Right atrium auricular region (tissue), 2 donors: ENCODE measurements around the gene COX8C. TPM values are rescaled to one million over a fixed set of nuclear protein-coding genes. Genes with fewer than 3 reads are reported as not detected.

Experiments
- DNase-seq: peaks from one replicate; pipeline ENCODE4 v3.0.0-alpha.2; 2019; ENCODE audit warnings: low spot score
- H3K27ac ChIP-seq, 2 donors: fragments of 200-600 bp; sonication (generic); 1 replicate in 1 of 2; 2 replicates in 1 of 2; pipeline ENCODE4 v1.5.1; 2016 to 2019
- H3K27me3 ChIP-seq, 2 donors: fragments of 200-600 bp; sonication (generic); one replicate each; pipeline versions ENCODE4 v1.5.1 to v1.6.0; 2017 to 2019
- H3K36me3 ChIP-seq: fragments of 200-600 bp; sonication (generic); one replicate; pipeline ENCODE4 v1.5.1; 2016
- H3K4me1 ChIP-seq, 2 donors: fragments of 200-600 bp; sonication (generic); one replicate each; pipeline versions ENCODE4 v1.5.1 to v1.6.0; 2017 to 2019
- H3K4me3 ChIP-seq, 2 donors: fragments of 200-600 bp; sonication (generic); 1 replicate in 1 of 2; 2 replicates in 1 of 2; pipeline ENCODE4 v1.5.1; 2017 to 2019; ENCODE audit warnings: mild to moderate bottlenecking in 1 of 2, moderate library complexity in 1 of 2
- H3K9me3 ChIP-seq, 2 donors: fragments of 200-600 bp; sonication (generic); one replicate each; pipeline ENCODE4 v1.5.1; 2019
- total RNA-seq, 2 donors: library from RNA; depleted of rRNA; stranded (reverse); fragments of >200 nt; gene quantifications; one replicate each; pipeline ENCODE4 v1.1.0, GENCODE V29; 2016
- TF ChIP-seq, protein P1 (sequence below), 2 donors: fragments of 200-600 bp; sonication (generic); IDR thresholded peaks; one replicate each; pipeline ENCODE4 v1.5.1; 2019; ENCODE audit warnings: antibody characterized with exemption in 2 of 2

Gene COX8C
- total RNA-seq, 2 donors from 2014 or later = not detected

DNA sequence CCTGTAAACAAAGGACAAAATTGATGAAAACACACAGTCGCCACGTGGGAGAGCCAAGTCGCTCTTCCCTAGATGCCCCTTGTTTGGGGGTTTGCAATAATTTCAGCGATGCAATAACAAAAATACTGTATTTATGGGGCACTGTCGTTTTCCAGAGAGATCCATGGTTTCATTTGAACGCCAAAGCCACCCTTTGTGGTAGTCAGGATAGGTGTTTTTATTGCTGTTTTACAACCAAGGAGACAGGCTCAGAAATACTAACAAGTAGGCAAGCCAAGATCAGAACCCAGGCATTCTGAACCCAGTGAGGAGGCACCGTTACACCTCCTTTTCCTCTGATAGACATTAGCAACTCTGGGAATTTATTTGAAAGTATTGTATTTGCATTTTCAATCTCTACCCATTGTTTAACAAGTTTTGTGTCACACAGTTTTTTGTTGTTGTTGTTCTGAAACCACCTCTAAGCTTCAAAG, 13.3 kb upstream of the COX8C start:
- DNase-seq = no peak
- Histone ChIP-seq H3K27ac (peak overlapping the region; percentile 94 to 99), H3K4me1 (peaks cover 0 to 28% of the 10 kb centered on the region in 2 donors), H3K9me3 (no peaks in the 10 kb centered on the region), H3K36me3 (no peaks in the 10 kb centered on the region), H3K4me3 (peak overlapping the region; percentile 71 to 96), H3K27me3 (no peaks in the 10 kb centered on the region)
- TF ChIP-seq, protein P1, sequence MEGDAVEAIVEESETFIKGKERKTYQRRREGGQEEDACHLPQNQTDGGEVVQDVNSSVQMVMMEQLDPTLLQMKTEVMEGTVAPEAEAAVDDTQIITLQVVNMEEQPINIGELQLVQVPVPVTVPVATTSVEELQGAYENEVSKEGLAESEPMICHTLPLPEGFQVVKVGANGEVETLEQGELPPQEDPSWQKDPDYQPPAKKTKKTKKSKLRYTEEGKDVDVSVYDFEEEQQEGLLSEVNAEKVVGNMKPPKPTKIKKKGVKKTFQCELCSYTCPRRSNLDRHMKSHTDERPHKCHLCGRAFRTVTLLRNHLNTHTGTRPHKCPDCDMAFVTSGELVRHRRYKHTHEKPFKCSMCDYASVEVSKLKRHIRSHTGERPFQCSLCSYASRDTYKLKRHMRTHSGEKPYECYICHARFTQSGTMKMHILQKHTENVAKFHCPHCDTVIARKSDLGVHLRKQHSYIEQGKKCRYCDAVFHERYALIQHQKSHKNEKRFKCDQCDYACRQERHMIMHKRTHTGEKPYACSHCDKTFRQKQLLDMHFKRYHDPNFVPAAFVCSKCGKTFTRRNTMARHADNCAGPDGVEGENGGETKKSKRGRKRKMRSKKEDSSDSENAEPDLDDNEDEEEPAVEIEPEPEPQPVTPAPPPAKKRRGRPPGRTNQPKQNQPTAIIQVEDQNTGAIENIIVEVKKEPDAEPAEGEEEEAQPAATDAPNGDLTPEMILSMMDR (IDR thresholded peaks at IDR 0.05) = no peak

DNA sequence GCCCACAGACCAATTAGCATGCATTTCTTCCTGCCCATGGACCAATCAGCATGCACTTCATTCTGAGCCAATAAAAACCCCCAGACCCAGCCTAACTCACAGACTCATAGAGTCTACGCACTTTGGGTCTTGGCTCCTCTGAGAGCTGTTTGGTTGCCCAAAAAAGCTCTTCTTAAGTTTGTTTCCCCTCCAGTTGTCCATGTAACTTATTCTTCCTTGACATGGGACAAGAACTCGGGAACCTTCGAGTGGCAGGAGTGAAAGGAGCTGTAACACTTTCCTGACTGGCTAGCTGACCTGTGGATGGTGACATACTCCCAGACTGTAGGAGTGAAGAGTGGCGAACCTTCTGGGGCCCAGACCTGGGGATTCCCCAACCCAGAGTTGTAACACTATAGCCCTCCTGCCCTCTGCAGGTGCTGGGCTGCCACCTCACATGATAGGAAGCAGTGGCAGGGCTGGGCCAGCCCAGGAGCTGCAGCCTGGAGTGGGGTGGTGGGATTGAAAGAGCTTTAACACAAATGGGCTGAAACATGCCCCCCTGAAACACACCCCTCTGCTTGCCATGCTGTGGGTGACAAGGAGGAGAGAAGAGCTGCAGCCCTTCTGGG, 9.7 kb upstream of the COX8C start:
- Histone ChIP-seq H3K36me3 (no peaks in the 10 kb centered on the region), H3K4me3 (no peak overlapping the region), H3K4me1 (no peaks in the 10 kb centered on the region), H3K9me3 (no peaks in the 10 kb centered on the region), H3K27me3 (no peaks in the 10 kb centered on the region), H3K27ac (no peak overlapping the region)
- DNase-seq = no peak
- TF ChIP-seq, protein P1 (IDR thresholded peaks at IDR 0.05) = no peak

DNA sequence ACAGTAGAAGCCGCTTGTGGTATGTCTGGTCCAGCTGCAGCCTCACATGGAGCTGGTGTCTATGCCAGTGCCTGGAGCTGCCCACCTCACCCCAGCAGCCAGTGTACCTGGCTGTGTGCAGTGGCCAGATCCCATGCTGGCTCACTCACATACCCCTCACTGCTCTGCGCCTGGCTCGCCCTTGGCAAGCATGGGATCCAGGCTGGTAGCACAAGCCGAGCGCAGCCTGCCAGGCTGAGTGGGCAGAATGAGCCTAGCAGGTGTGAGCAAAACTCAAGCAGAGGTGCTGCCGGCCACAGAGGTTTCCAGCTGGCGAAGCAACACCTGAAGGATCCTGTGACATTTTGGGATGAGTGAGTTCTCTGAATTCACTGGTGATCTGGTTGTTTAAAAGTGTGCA, 9.1 kb upstream of the COX8C start:
- Histone ChIP-seq H3K4me1 (no peaks in the 10 kb centered on the region), H3K4me3 (no peak overlapping the region), H3K36me3 (no peaks in the 10 kb centered on the region), H3K27me3 (no peaks in the 10 kb centered on the region), H3K27ac (no peak overlapping the region), H3K9me3 (no peaks in the 10 kb centered on the region)
- TF ChIP-seq, protein P1 (IDR thresholded peaks at IDR 0.05) = no peak
- no peak for DNase-seq

DNA sequence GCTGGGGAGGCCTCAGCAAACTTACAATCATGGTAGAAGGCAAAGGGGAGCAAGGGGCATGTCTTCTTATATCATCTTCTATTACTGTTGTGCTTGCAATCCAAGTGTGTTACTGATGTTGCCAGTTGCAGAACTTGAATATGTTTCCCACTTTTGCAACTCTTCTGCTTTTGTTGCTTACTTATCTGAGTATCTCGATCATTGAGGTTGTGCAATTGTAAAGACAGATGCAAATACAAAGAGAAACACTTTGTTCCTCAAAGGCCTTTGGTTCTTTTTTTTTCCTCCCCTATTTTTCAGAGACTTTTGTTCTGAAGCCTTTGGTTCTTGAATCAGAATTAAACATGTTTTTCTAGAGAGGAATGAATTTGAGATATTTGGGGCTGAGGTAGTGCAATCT, 3.7 kb upstream of the COX8C start:
- Histone ChIP-seq H3K9me3 (no peaks in the 10 kb centered on the region), H3K4me1 (no peaks in the 10 kb centered on the region), H3K27ac (no peak overlapping the region), H3K36me3 (no peaks in the 10 kb centered on the region), H3K27me3 (no peaks in the 10 kb centered on the region), H3K4me3 (no peak overlapping the region)
- no peak for DNase-seq
- TF ChIP-seq, protein P1 (IDR thresholded peaks at IDR 0.05) = no peak

DNA sequence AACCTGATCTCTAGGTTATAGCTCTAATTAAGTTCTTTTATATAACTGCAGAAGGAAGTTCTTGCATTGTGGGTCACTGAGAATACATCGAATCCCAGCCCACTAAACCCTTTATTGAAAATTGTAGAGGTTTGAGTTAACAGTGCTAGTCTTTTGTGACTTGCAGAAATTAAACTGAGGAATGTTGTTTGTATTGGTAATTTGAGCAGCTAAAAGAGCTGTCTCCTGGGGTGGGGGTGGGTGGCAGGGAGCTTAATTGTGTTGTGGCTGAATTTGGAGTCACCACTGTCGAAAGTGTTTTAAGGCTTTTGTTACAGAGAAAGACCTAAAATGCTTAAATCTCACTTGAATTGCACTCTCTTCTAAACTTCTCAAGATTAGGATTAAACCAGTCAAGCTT, 3.2 kb upstream of the COX8C start:
- TF ChIP-seq, protein P1 (IDR thresholded peaks at IDR 0.05) = no peak
- Histone ChIP-seq H3K4me3 (no peak overlapping the region), H3K27ac (no peak overlapping the region), H3K27me3 (no peaks in the 10 kb centered on the region), H3K9me3 (no peaks in the 10 kb centered on the region), H3K36me3 (no peaks in the 10 kb centered on the region), H3K4me1 (no peaks in the 10 kb centered on the region)
- no peak for DNase-seq

DNA sequence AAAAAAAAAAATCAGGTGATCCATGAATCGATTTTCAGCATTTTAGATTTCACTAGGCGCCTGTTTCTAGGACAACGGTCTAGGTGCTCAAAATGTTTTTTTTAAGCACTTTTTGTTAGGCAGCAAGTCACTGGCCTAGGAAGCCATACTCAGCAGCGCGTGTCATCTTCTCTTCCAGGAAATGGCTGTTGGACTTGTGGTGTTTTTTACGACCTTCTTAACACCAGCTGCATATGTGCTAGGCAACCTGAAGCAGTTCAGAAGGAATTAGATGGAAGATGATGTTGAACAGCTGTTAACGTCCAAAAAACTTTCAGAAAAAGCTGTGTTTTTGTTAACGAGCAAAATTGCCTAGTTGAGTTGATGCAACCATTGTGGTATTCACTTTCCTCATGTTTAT, 868 bp downstream of the COX8C start:
- Histone ChIP-seq H3K4me1 (no peaks in the 10 kb centered on the region), H3K27ac (no peak overlapping the region), H3K27me3 (no peaks in the 10 kb centered on the region), H3K9me3 (no peaks in the 10 kb centered on the region), H3K36me3 (no peaks in the 10 kb centered on the region), H3K4me3 (no peak overlapping the region)
- TF ChIP-seq, protein P1 (IDR thresholded peaks at IDR 0.05) = no peak
- no peak for DNase-seq
